Stomach smooth muscle (tissue), 2 donors: ENCODE data around the gene PDE4A.
A peak's percentile ranks its signal among the peaks of the same experiment; 100 is the strongest.

ENCODE experiments used
- H3K27ac ChIP-seq: one replicate; pipeline ENCODE4 v1.7.0; 2013; ENCODE audit warnings: mild to moderate bottlenecking, low read length, inconsistent platforms
- H3K27me3 ChIP-seq, 2 donors: one replicate each; pipeline ENCODE4 v1.7.0; 2013; ENCODE audit warnings: low read length in 2 of 2; ENCODE audit not compliant: insufficient read depth in 2 of 2, control insufficient read depth in 1 of 2
- H3K36me3 ChIP-seq, 2 donors: one replicate each; pipeline ENCODE4 v1.7.0; 2013; ENCODE audit warnings: low read length in 2 of 2; ENCODE audit not compliant: control insufficient read depth in 2 of 2, insufficient read depth in 2 of 2
- H3K4me1 ChIP-seq: one replicate; pipeline ENCODE4 v1.7.0; 2013; ENCODE audit warnings: low read length; ENCODE audit not compliant: control insufficient read depth, insufficient read depth
- H3K4me3 ChIP-seq, 2 donors: one replicate each; pipeline ENCODE4 v1.7.0; 2013; ENCODE audit warnings: low read length in 2 of 2
- H3K9ac ChIP-seq, 2 donors: one replicate each; pipeline ENCODE4 v1.7.0; 2013; ENCODE audit warnings: low read length in 2 of 2, mild to moderate bottlenecking in 1 of 2
- H3K9me3 ChIP-seq, 2 donors: one replicate each; pipeline ENCODE4 v1.7.0; 2013; ENCODE audit warnings: low read length in 2 of 2; ENCODE audit not compliant: control insufficient read depth in 2 of 2
- donor health status: healthy.
- donor health status: Pancreatic carcinoma.

PDE4A gene

DNA sequence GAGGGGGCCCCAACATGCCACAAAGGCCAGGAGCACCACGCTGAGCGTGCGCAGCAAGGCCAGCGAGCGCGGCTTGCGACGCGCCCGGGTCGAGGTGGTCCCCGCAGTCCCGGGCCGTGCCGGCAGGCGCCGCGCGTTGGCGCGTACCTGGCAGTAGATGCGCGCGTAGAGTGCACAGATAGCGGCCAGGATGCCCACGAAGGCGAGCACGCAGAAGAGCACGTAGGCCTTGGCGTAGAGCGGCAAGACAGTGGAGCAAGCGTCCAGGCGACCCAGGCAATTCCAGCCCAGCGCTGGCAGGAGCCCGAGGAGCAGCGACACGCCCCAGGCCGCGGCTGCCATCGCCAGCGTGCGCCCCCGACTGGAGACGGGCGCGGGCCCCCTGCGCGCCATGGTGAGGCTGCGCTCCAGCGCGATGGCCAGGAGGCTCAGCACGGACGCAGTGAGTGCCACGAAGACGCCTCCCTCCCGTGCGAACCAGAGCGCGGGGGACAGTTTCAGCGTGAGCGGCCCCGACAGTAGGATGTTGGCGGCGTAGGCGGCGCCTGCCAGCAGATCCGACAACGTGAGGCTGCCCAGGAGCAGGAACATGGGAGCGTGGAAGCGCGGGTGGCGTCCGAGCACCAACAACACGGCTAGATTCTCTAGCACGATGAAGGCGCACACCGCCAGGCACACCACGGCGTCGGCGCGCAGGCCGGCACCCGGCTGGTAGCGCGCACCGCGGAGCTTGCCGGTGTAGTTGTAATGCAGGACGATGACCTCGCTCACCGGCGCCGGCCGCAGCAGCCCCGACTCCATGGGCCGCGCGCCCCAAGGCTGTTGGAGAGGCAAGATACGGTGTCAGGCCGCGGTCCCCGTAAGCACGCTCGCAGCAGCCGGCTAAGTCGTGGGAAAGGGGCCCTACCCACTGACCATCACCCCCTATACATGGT lies 94.1 kb downstream of the PDE4A start:
- H3K27me3 ChIP-seq, result peaks cover 65 to 75% of the 10 kb centered on the region in 2 donors
- no peaks in the 10 kb centered on the region for H3K36me3 ChIP-seq
- peaks cover 21% of the 10 kb centered on the region for H3K4me1 ChIP-seq
- H3K9me3 ChIP-seq, result no peaks in the 10 kb centered on the region
- H3K9ac ChIP-seq, result no peak overlapping the region
- H3K27ac ChIP-seq, result no peak overlapping the region
- H3K4me3 ChIP-seq, result no peak overlapping the region

DNA sequence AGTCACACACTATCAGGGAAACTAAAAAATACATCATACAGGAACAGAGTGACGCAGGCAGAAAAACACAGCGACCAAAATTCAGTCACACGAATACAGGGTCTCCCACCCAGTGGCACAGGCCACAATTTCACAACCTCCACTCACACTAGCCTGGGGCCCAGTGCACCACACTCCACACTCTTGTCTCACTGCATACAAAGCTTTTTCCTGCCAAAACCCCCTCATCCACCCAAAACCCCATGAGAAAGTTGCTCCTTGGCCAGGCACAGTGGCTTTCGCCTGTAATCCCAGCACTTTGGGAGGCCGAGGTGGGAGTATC lies 95.7 kb downstream of the PDE4A start:
- peaks cover 21% of the 10 kb centered on the region for H3K4me1 ChIP-seq
- H3K27ac ChIP-seq, result no peak overlapping the region
- peaks cover 60 to 73% of the 10 kb centered on the region in 2 donors for H3K27me3 ChIP-seq
- H3K9me3 ChIP-seq, result no peaks in the 10 kb centered on the region
- no peak overlapping the region for H3K4me3 ChIP-seq
- H3K36me3 ChIP-seq, result no peaks in the 10 kb centered on the region
- no peak overlapping the region for H3K9ac ChIP-seq

DNA sequence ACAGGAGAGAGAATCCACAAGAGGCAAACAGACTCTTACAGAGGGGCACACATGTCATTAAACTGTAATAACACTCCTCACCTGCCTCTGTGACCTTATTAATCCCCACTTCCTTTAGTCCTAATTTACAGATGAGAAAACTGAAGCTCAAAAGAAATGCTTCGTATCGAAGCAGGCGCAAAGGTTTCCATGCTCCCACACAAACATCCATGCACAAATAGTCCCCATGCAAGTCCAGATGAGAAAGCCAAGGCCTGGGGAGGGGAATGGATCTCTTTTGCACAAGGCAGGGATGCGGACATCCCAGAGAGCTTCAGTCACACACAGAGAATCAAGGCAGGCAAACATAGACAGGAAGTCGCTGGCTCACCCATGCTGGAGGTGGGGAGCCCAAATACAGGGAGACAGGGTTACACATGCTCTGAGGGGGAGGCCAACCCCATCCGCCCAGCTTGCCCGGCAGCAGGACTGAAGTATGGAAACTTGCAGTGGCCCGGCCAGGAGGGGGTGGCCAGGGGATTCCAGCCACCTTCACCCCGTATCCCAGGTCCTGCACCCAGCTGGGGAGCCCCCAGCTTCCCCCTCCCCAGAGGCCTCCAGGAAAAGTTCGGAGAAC lies 96.4 kb downstream of the PDE4A start:
- Histone ChIP-seq H3K27me3 (peaks cover 60 to 73% of the 10 kb centered on the region in 2 donors), H3K4me3 (peak overlapping the region in 1 of 2 donors; percentile 40), H3K9me3 (no peaks in the 10 kb centered on the region), H3K36me3 (no peaks in the 10 kb centered on the region), H3K9ac (no peak overlapping the region), H3K4me1 (peaks cover 21% of the 10 kb centered on the region), H3K27ac (no peak overlapping the region)

GRCh38 chr19:10517361-10517759 lies 97.0 kb downstream of the PDE4A start, which contains the start of gene S1PR5:
TSS of gene S1PR5 (minus strand) at chr19:10517447. CDS start at chr19:10515011, 2,436 bp downstream.
- peak within 1 kb of the TSS; percentile 12 to 40 for H3K4me3 ChIP-seq
- H3K36me3 ChIP-seq, result no peaks in the 10 kb centered on the region
- no peaks in the 10 kb centered on the region for H3K9me3 ChIP-seq
- no peak within 1 kb of the TSS for H3K9ac ChIP-seq
- H3K27me3 ChIP-seq, result peaks cover 62 to 73% of the 10 kb centered on the region in 2 donors
- no peak within 1 kb of the TSS for H3K27ac ChIP-seq
- peaks cover 21% of the 10 kb centered on the region for H3K4me1 ChIP-seq

GRCh38 chr19:10517760-10518443 lies 97.6 kb downstream of the PDE4A start:
- H3K4me3 ChIP-seq, result peak overlapping the region; percentile 12 to 40
- H3K27ac ChIP-seq, result no peak overlapping the region
- no peaks in the 10 kb centered on the region for H3K36me3 ChIP-seq
- peaks cover 60 to 73% of the 10 kb centered on the region in 2 donors for H3K27me3 ChIP-seq
- H3K9ac ChIP-seq, result no peak overlapping the region
- H3K4me1 ChIP-seq, result peaks cover 21% of the 10 kb centered on the region
- H3K9me3 ChIP-seq, result no peaks in the 10 kb centered on the region

- H3K4me1 ChIP-seq, result peaks cover 21% of the 10 kb centered on the region
- no peak overlapping the region for H3K27ac ChIP-seq
- H3K36me3 ChIP-seq, result no peaks in the 10 kb centered on the region
- no peak overlapping the region for H3K4me3 ChIP-seq
- no peak overlapping the region for H3K9ac ChIP-seq
- H3K27me3 ChIP-seq, result peaks cover 54 to 65% of the 10 kb centered on the region in 2 donors
- H3K9me3 ChIP-seq, result no peaks in the 10 kb centered on the region
These were observed 98.4 kb downstream of the PDE4A start for GRCh38 chr19:10518444-10519361.
